Measurements from ENCODE around the gene OR13G1.

The OR13G1 gene

GRCh38 chr1:247680171-247680570 lies 632 bp upstream of the OR13G1 start:
- H3K4me3 ChIP-seq (ENCODE audit: low read depth, low read length) = no peak overlapping the region
- TF ChIP-seq POLR2A (IDR thresholded peaks at IDR 0.05; ENCODE audit: extremely low read depth, insufficient read length) (no peak), MYC (IDR thresholded peaks at IDR 0.05; ENCODE audit: low read depth, low read length) (no peak)
- no peak for DNase-seq (ENCODE audit: low read depth)

DNA sequence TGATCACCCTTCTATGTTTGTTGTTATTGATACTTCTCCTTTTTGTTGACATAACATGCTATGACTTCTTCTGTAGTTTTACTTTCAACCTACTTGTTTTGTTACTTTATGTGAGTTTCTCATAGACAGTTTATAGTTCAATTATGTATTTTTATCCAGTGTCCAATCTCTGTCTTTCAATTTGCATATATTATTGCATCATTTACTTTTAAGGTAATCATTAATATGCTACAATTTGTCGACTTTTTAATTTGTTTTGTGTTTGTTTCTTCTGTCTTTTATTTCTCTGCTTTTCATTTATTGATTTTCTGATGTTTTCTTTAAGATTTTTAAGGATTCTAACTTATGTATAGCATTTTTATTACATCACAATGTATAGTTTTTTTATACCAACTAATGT lies 10.3 kb downstream of the OR13G1 start:
- H3K4me3 ChIP-seq (ENCODE audit: low read depth, low read length) = no peak overlapping the region
- no peak for DNase-seq (ENCODE audit: low read depth)

GRCh38 chr1:247656221-247656875 lies 23.2 kb downstream of the OR13G1 start:
- TF ChIP-seq, protein P1, sequence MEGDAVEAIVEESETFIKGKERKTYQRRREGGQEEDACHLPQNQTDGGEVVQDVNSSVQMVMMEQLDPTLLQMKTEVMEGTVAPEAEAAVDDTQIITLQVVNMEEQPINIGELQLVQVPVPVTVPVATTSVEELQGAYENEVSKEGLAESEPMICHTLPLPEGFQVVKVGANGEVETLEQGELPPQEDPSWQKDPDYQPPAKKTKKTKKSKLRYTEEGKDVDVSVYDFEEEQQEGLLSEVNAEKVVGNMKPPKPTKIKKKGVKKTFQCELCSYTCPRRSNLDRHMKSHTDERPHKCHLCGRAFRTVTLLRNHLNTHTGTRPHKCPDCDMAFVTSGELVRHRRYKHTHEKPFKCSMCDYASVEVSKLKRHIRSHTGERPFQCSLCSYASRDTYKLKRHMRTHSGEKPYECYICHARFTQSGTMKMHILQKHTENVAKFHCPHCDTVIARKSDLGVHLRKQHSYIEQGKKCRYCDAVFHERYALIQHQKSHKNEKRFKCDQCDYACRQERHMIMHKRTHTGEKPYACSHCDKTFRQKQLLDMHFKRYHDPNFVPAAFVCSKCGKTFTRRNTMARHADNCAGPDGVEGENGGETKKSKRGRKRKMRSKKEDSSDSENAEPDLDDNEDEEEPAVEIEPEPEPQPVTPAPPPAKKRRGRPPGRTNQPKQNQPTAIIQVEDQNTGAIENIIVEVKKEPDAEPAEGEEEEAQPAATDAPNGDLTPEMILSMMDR (IDR thresholded peaks at IDR 0.05; ENCODE audit: low read depth, low read length) = no peak
- no peak for TF ChIP-seq POLR2A (IDR thresholded peaks at IDR 0.05; ENCODE audit: extremely low read depth, insufficient read length)
- no peak overlapping the region for H3K4me3 ChIP-seq (ENCODE audit: low read depth, low read length)
- DNase-seq (ENCODE audit: low read depth) = no peak

More for the DNA sequence above, 10.3 kb downstream of the OR13G1 start:
- TF ChIP-seq POLR2A (IDR thresholded peaks at IDR 0.05; ENCODE audit: extremely low read depth, insufficient read length) (no peak), MYC (IDR thresholded peaks at IDR 0.05; ENCODE audit: low read depth, low read length) (no peak)
- TF ChIP-seq, protein P2, sequence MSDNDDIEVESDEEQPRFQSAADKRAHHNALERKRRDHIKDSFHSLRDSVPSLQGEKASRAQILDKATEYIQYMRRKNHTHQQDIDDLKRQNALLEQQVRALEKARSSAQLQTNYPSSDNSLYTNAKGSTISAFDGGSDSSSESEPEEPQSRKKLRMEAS (IDR thresholded peaks at IDR 0.05; ENCODE audit: low read depth, low read length) = no peak
- TF ChIP-seq, protein P1 (IDR thresholded peaks at IDR 0.05; ENCODE audit: low read depth, low read length) = no peak

GRCh38 chr1:247653040-247653439 lies 26.5 kb downstream of the OR13G1 start:
- TF ChIP-seq, protein P1 (IDR thresholded peaks at IDR 0.05; ENCODE audit: low read depth, low read length) = no peak
- TF ChIP-seq POLR2A (IDR thresholded peaks at IDR 0.05; ENCODE audit: extremely low read depth, insufficient read length) (no peak), MYC (IDR thresholded peaks at IDR 0.05; ENCODE audit: low read depth, low read length) (no peak)
- TF ChIP-seq, protein P2 (IDR thresholded peaks at IDR 0.05; ENCODE audit: low read depth, low read length) = no peak
- no peak overlapping the region for H3K4me3 ChIP-seq (ENCODE audit: low read depth, low read length)
- no peak for DNase-seq (ENCODE audit: low read depth)

GRCh38 chr1:247647864-247648263 lies 31.7 kb downstream of the OR13G1 start:
- TF ChIP-seq, protein P2 (IDR thresholded peaks at IDR 0.05; ENCODE audit: low read depth, low read length) = no peak
- TF ChIP-seq MYC (IDR thresholded peaks at IDR 0.05; ENCODE audit: low read depth, low read length) (no peak), POLR2A (IDR thresholded peaks at IDR 0.05; ENCODE audit: extremely low read depth, insufficient read length) (no peak)
- TF ChIP-seq, protein P1 (IDR thresholded peaks at IDR 0.05; ENCODE audit: low read depth, low read length) = no peak
- no peak for DNase-seq (ENCODE audit: low read depth)
- H3K4me3 ChIP-seq (ENCODE audit: low read depth, low read length) = no peak overlapping the region

GRCh38 chr1:247646867-247647266 lies 32.7 kb downstream of the OR13G1 start:
- TF ChIP-seq, protein P2 (IDR thresholded peaks at IDR 0.05; ENCODE audit: low read depth, low read length) = no peak
- no peak for TF ChIP-seq MYC (IDR thresholded peaks at IDR 0.05; ENCODE audit: low read depth, low read length)
- no peak for TF ChIP-seq POLR2A (IDR thresholded peaks at IDR 0.05; ENCODE audit: extremely low read depth, insufficient read length)
- TF ChIP-seq, protein P1 (IDR thresholded peaks at IDR 0.05; ENCODE audit: low read depth, low read length) = no peak
- no peak overlapping the region for H3K4me3 ChIP-seq (ENCODE audit: low read depth, low read length)
- DNase-seq (ENCODE audit: low read depth) = peak; percentile 12

Data from NB4 (cell line).